Omental fat pad (tissue), 4 donors: ENCODE data around the gene TCF7L2. TPM values are rescaled to one million over a fixed set of nuclear protein-coding genes. Genes with fewer than 3 reads are reported as not detected.

Experiments
- ATAC-seq: fragments of 150-250 bp; one replicate; pipeline ENCODE4 v1.9.1; 2016; ENCODE audit warnings: mild to moderate bottlenecking, moderate library complexity; ENCODE audit not compliant: low FRiP score
- DNase-seq: peaks from one replicate; pipeline ENCODE4 v3.0.0-alpha.2; 2019; ENCODE audit warnings: low spot score
- CTCF ChIP-seq, 3 donors: fragments of 450-650 bp; IDR thresholded peaks; one replicate each; pipeline ENCODE4 v1.5.1; 2016 to 2017; ENCODE audit warnings: antibody characterized with exemption in 3 of 3, mild to moderate bottlenecking in 3 of 3, moderate library complexity in 2 of 3
- total RNA-seq, 4 donors: library from RNA; depleted of rRNA; stranded (reverse); fragments of >200 nt; gene quantifications; one replicate each; pipeline ENCODE4 v1.1.0, GENCODE V29; 2016

TCF7L2 gene
- total RNA-seq, 4 donors from 2014 or later: 22.5 to 30.6 (median 28.5) TPM

- no peak for TF ChIP-seq CTCF (IDR thresholded peaks at IDR 0.05)
- DNase-seq (no peak), ATAC-seq (no peak)
Observed at GRCh38 chr10:113187063-113187777, 237.2 kb downstream of the TCF7L2 start.

- no peak for ATAC-seq
- no peak for TF ChIP-seq CTCF (IDR thresholded peaks at IDR 0.05)
- DNase-seq: no peak
Observed at GRCh38 chr10:113199459-113199858, 249.4 kb downstream of the TCF7L2 start.

GRCh38 chr10:113202011-113202410 is 252.0 kb downstream of the TCF7L2 start:
- ATAC-seq (no peak), DNase-seq (no peak)
- no peak for TF ChIP-seq CTCF (IDR thresholded peaks at IDR 0.05)

GRCh38 chr10:113207924-113208323 is 257.9 kb downstream of the TCF7L2 start:
- no peak for DNase-seq
- ATAC-seq: no peak
- TF ChIP-seq CTCF (IDR thresholded peaks at IDR 0.05): no peak

- DNase-seq (no peak), ATAC-seq (no peak)
- no peak for TF ChIP-seq CTCF (IDR thresholded peaks at IDR 0.05)
Observed at GRCh38 chr10:113213035-113213434, 263.0 kb downstream of the TCF7L2 start.

- no peak for DNase-seq
- no peak for ATAC-seq
- TF ChIP-seq CTCF (IDR thresholded peaks at IDR 0.05): no peak
Observed at GRCh38 chr10:113214331-113214730, 264.3 kb downstream of the TCF7L2 start.

GRCh38 chr10:113216102-113216501 is 266.1 kb downstream of the TCF7L2 start:
- no peak for DNase-seq
- no peak for ATAC-seq
- no peak for TF ChIP-seq CTCF (IDR thresholded peaks at IDR 0.05)
